Smooth muscle cell (in vitro differentiated cells): ENCODE data around the gene SPZ1. TPM values are rescaled to one million over a fixed set of nuclear protein-coding genes. Genes with fewer than 3 reads are reported as not detected.

Experiments
- DNase-seq: peaks from one replicate; lab custom pipeline; 2025; ENCODE audit not compliant: unreplicated experiment; lab: John Stamatoyannopoulos, UW
- H2AFZ ChIP-seq: fragments of 200-600 bp; sonication (generic); 2 replicates; pipeline ENCODE4 v1.6.0; 2016; ENCODE audit warnings: antibody characterized with exemption, low read depth, mild to moderate bottlenecking
- H3F3A ChIP-seq: fragments of 200-600 bp; sonication (generic); 2 replicates; pipeline ENCODE4 v1.6.0; 2017; ENCODE audit warnings: antibody characterized with exemption, low read depth
- H3K27ac ChIP-seq: fragments of 200-600 bp; sonication (generic); 2 replicates; pipeline ENCODE4 v1.5.1; 2016; ENCODE audit warnings: low read depth, mild to moderate bottlenecking
- H3K27me3 ChIP-seq: fragments of 200-600 bp; sonication (generic); 2 replicates; pipeline ENCODE4 v1.6.1; 2016; ENCODE audit warnings: low read depth, mild to moderate bottlenecking
- H3K36me3 ChIP-seq: fragments of 200-600 bp; sonication (generic); 2 replicates; pipeline ENCODE4 v1.5.1; 2016; ENCODE audit warnings: low read depth
- H3K4me1 ChIP-seq: fragments of 200-600 bp; sonication (generic); 2 replicates; pipeline ENCODE4 v1.5.1; 2016; ENCODE audit warnings: low read depth
- H3K4me2 ChIP-seq: fragments of 200-600 bp; sonication (generic); 2 replicates; pipeline ENCODE4 v1.6.0; 2016; ENCODE audit warnings: mild to moderate bottlenecking
- H3K4me3 ChIP-seq: fragments of 200-600 bp; sonication (generic); 2 replicates; pipeline ENCODE4 v1.5.1; 2016; ENCODE audit warnings: mild to moderate bottlenecking
- H3K79me2 ChIP-seq: fragments of 200-600 bp; sonication (generic); 2 replicates; pipeline ENCODE4 v1.6.0; 2016; ENCODE audit warnings: low read depth, mild to moderate bottlenecking
- H3K9ac ChIP-seq: fragments of 200-600 bp; sonication (generic); 2 replicates; pipeline ENCODE4 v1.6.0; 2016; ENCODE audit warnings: low read depth
- H3K9me3 ChIP-seq: fragments of 200-600 bp; sonication (generic); replicated peaks from 2 replicates; pipeline ENCODE4 v1.5.1; 2016; ENCODE audit warnings: low read depth
- H4K20me1 ChIP-seq: fragments of 200-600 bp; sonication (generic); 2 replicates; pipeline ENCODE4 v1.6.0; 2016; ENCODE audit warnings: low read depth
- CTCF ChIP-seq: fragments of 200-600 bp; sonication (generic); IDR thresholded peaks from 2 replicates; pipeline ENCODE4 v1.5.1; 2017; ENCODE audit warnings: borderline replicate concordance, mild to moderate bottlenecking, antibody characterized with exemption; ENCODE audit not compliant: insufficient read depth, poor library complexity, severe bottlenecking
- WGBS: methylation state at CpG from one replicate; pipeline ENCODE4 v1.1.7; 2016; ENCODE audit warnings: low lambda C conversion rate; 5-methylcytosine and 5-hydroxymethylcytosine counted together
- polyA plus RNA-seq: library from polyadenylated mRNA; unstranded; fragments of >200 nt; fragmentation: Nextera tagmentation; extraction: Ambion mirVana; gene quantifications from 2 replicates; pipeline ENCODE4 v1.2.1, GENCODE V29; 2016
- small RNA-seq: library from RNA; depleted of rRNA; stranded (forward); fragments of <200 nt; gene quantifications from one replicate; pipeline ENCODE3, GENCODE V24; 2014
- total RNA-seq: library from RNA; depleted of rRNA; stranded (reverse); fragments of >200 nt; gene quantifications from 2 replicates; pipeline ENCODE4 v1.2.3, GENCODE V29; 2014

The SPZ1 gene
- total and polyA plus RNA-seq, 2 experiments from 2014 or later = not detected

DNA sequence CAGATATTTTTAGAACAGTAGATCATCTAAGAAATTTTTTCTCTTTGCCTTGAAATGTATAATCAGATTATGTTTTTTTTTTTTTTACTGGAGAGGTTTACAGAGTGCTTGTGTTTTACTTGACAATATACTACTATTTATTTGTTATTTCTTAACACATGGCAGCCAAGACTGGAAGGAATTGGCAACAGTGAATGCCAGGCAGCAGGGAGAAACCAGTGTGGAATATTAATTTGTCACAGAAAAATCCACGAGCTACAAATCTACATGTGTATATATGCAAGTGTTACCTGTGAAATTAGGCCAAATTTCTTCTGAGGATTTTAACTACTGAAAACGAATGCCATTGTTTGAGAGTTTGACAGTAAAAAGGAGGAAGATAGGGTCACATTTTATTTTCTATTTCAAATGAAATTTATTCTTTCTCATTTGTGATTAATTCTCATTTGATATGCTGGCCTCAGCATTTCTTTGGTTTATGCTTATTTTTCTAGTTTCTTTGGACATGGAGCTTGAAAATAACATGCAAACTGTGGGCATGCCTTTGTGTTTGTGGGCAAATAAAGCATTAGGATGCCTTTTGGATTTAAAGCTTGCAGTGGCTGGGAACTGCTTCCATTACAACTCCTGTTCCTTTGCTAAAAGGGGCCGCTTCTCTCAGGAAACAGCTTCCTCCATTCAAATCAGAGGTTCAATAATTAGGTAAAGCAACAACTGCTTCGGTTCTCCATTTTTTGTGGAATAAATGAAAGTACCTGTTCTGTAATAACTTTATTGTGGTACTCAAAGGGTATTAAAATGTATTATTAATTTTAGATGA lies 49.1 kb downstream of the SPZ1 start:
- Histone ChIP-seq H3K9ac (no peak overlapping the region), H3K27ac (no peak overlapping the region), H3K4me2 (no peak overlapping the region), H3K4me1 (peaks cover 24% of the 10 kb centered on the region), H4K20me1 (no peaks in the 10 kb centered on the region), H3K4me3 (no peak overlapping the region), H3K9me3 (no peaks in the 10 kb centered on the region), H3K27me3 (no peaks in the 10 kb centered on the region), H3K79me2 (no peaks in the 10 kb centered on the region), H3F3A (no peaks in the 10 kb centered on the region), H3K36me3 (no peaks in the 10 kb centered on the region), H2AFZ (no peak overlapping the region)
- DNase-seq = no peak
- WGBS = 83% methylated on average over 4 of the region's 4 CpGs
- no peak for TF ChIP-seq CTCF

- no peaks in the 10 kb centered on the region for H3K9me3 ChIP-seq
- no peak for DNase-seq
- no peaks in the 10 kb centered on the region for H3F3A ChIP-seq
- no peaks in the 10 kb centered on the region for H3K79me2 ChIP-seq
- TF ChIP-seq CTCF = no peak
- H3K36me3 ChIP-seq = no peaks in the 10 kb centered on the region
- H3K27me3 ChIP-seq = no peaks in the 10 kb centered on the region
- H3K27ac ChIP-seq = no peak overlapping the region
- H4K20me1 ChIP-seq = no peaks in the 10 kb centered on the region
- no peak overlapping the region for H3K4me3 ChIP-seq
- peaks cover 24% of the 10 kb centered on the region for H3K4me1 ChIP-seq
- WGBS = 93% methylated on average over 8 of the region's 8 CpGs
- no peak overlapping the region for H2AFZ ChIP-seq
- no peak overlapping the region for H3K4me2 ChIP-seq
- no peak overlapping the region for H3K9ac ChIP-seq
These were observed 49.7 kb downstream of the SPZ1 start for GRCh38 chr5:80369521-80369920.

- no peak overlapping the region for H3K27ac ChIP-seq
- no peaks in the 10 kb centered on the region for H3K36me3 ChIP-seq
- no peak for DNase-seq
- WGBS = 91% methylated on average over 1 of the region's 1 CpG
- H3K4me1 ChIP-seq = peaks cover 24% of the 10 kb centered on the region
- TF ChIP-seq CTCF = no peak
- no peaks in the 10 kb centered on the region for H3K9me3 ChIP-seq
- no peak overlapping the region for H3K4me2 ChIP-seq
- H3F3A ChIP-seq = no peaks in the 10 kb centered on the region
- H2AFZ ChIP-seq = no peak overlapping the region
- no peaks in the 10 kb centered on the region for H4K20me1 ChIP-seq
- H3K4me3 ChIP-seq = no peak overlapping the region
- no peaks in the 10 kb centered on the region for H3K27me3 ChIP-seq
- no peaks in the 10 kb centered on the region for H3K79me2 ChIP-seq
- H3K9ac ChIP-seq = no peak overlapping the region
These were observed 50.6 kb downstream of the SPZ1 start for GRCh38 chr5:80370390-80370789.

Small RNA genes within 50 kb of the gene (small RNA-seq; reads per million reads assigned to genes)
- gene AC026410.2 (not detected), gene RF00322 (not detected), gene RNU6-211P (not detected)

Other genes starting within 250 kb of the SPZ1 start
- gene SERINC5, start 64.0 kb upstream of the SPZ1 start, total RNA-seq = 37.0 and 39.2 TPM in 2 replicates
- 4.5 and 11.5 TPM in 2 replicates for gene SERINC5, start 64.0 kb upstream of the SPZ1 start, polyA plus RNA-seq
- gene ZFYVE16, start 88.1 kb downstream of the SPZ1 start, total RNA-seq = 40.9 and 52.4 TPM in 2 replicates
- gene ZFYVE16, start 88.1 kb downstream of the SPZ1 start, polyA plus RNA-seq = 16.5 and 18.9 TPM in 2 replicates
- 5.9 and 6.2 TPM in 2 replicates for gene FAM151B, start 168.1 kb downstream of the SPZ1 start, total RNA-seq
- gene FAM151B, start 168.1 kb downstream of the SPZ1 start, polyA plus RNA-seq = 0.92 and 3.7 TPM in 2 replicates